Upper lobe of left lung (tissue), 6 donors: ENCODE data around the gene EIPR1. TPM values are rescaled to one million over a fixed set of nuclear protein-coding genes. Genes with fewer than 3 reads are reported as not detected.

ENCODE experiments used
- ATAC-seq, 2 donors: fragments of 200-7000 bp; cut with Tn5 transposase; one replicate each; pipeline ENCODE4 v1.9.1; 2022; ENCODE audit warnings: mild to moderate bottlenecking in 2 of 2, moderate library complexity in 2 of 2; ENCODE audit not compliant: low FRiP score in 2 of 2
- DNase-seq, 2 donors: peaks; one replicate each; pipeline ENCODE4 v3.0.0-alpha.2; 2019 to 2020
- H3K27ac ChIP-seq, 4 donors: fragments of 200-600 bp; sonication (generic); one replicate each; pipeline ENCODE4 v1.5.1; 2016 to 2019
- H3K27me3 ChIP-seq, 4 donors: fragments of 200-600 bp; sonication (generic); one replicate each; pipeline ENCODE4 v1.5.1; 2017 to 2019
- H3K36me3 ChIP-seq, 4 donors: fragments of 200-600 bp; sonication (generic); one replicate each; pipeline ENCODE4 v1.5.1; 2016 to 2019
- H3K4me1 ChIP-seq, 4 donors: fragments of 200-600 bp; sonication (generic); one replicate each; pipeline ENCODE4 v1.5.1; 2018 to 2019
- H3K4me3 ChIP-seq, 4 donors: fragments of 200-600 bp; sonication (generic); one replicate each; pipeline ENCODE4 v1.5.1; 2017 to 2019; ENCODE audit warnings: mild to moderate bottlenecking in 2 of 4, moderate library complexity in 1 of 4
- H3K9me3 ChIP-seq, 4 donors: fragments of 200-600 bp; sonication (generic); one replicate each; pipeline ENCODE4 v1.5.1; 2018 to 2019
- CTCF ChIP-seq, 6 experiments: fragments of 450-650 bp in 4 of 6; fragments of 200-600 bp in 2 of 6; sonication (generic) in 2 of 6; IDR thresholded peaks; one replicate each; pipeline ENCODE4 v1.5.1; 2016 to 2019; ENCODE audit warnings: antibody characterized with exemption in 6 of 6
- EP300 ChIP-seq, 4 donors: sonication (generic); formaldehyde crosslinking; IDR thresholded peaks; one replicate each; pipeline ENCODE4 v1.5.1; 2017; ENCODE audit warnings: antibody characterized with exemption in 4 of 4, control low read depth in 2 of 4
- POLR2A ChIP-seq, 4 donors: fragments of 450-650 bp; IDR thresholded peaks; one replicate each; pipeline ENCODE4 v1.5.1; 2016 to 2017; ENCODE audit warnings: antibody characterized with exemption in 4 of 4, mild to moderate bottlenecking in 2 of 4
- POLR2AphosphoS5 ChIP-seq, 2 donors: sonication (generic); formaldehyde crosslinking; IDR thresholded peaks; one replicate each; pipeline ENCODE4 v1.5.1; 2017; ENCODE audit warnings: antibody characterized with exemption in 2 of 2
- WGBS, 2 donors: methylation state at CpG; one replicate each; pipeline ENCODE4 v1.1.5; 2017 to 2018; 5-methylcytosine and 5-hydroxymethylcytosine counted together
- total RNA-seq, 6 donors: library from RNA; depleted of rRNA in 4 of 6; stranded (reverse); fragments of >200 nt in 4 of 6; gene quantifications; one replicate each; pipeline versions ENCODE4 v1.1.0 to v1.2.1, GENCODE V29; 2016 to 2021
- donor health status: DM: no; HTN: no; CAD: no; lungs with moderate emphysema.
- donor health status: DM: no; HTN: yes; CAD: no; lungs with severe emphysema.

EIPR1 gene
- total RNA-seq, 6 donors from 2014 or later, result 17.6 to 39.8 (median 23.6) TPM

- WGBS, 2 donors, result 92 to 96% methylated on average over 18 to 27 of the region's 27 CpGs
- H3K36me3 ChIP-seq, result peaks cover 0 to 6% (median 1%) of the 10 kb centered on the region in 4 donors
- no peaks in the 10 kb centered on the region for H3K4me1 ChIP-seq
- DNase-seq, result no peak
- H3K9me3 ChIP-seq, result no peaks in the 10 kb centered on the region
- H3K4me3 ChIP-seq, result no peak overlapping the region
- no peaks in the 10 kb centered on the region for H3K27me3 ChIP-seq
- TF ChIP-seq POLR2AphosphoS5 (IDR thresholded peaks at IDR 0.05) (no peak), CTCF (IDR thresholded peaks at IDR 0.05) (no peak), EP300 (IDR thresholded peaks at IDR 0.05) (no peak), POLR2A (IDR thresholded peaks at IDR 0.05) (no peak)
- no peak for ATAC-seq
- H3K27ac ChIP-seq, result no peak overlapping the region
Observed at GRCh38 chr2:3317871-3318590, 59.6 kb downstream of the EIPR1 start.

- no peak overlapping the region for H3K4me3 ChIP-seq
- H3K27me3 ChIP-seq, result no peaks in the 10 kb centered on the region
- no peak overlapping the region for H3K27ac ChIP-seq
- no peak for DNase-seq
- H3K4me1 ChIP-seq, result no peaks in the 10 kb centered on the region
- TF ChIP-seq EP300 (IDR thresholded peaks at IDR 0.05) (no peak), POLR2A (IDR thresholded peaks at IDR 0.05) (no peak), CTCF (IDR thresholded peaks at IDR 0.05) (no peak), POLR2AphosphoS5 (IDR thresholded peaks at IDR 0.05) (no peak)
- WGBS, 2 donors, result 89 to 98% methylated on average over 13 to 21 of the region's 21 CpGs
- H3K9me3 ChIP-seq, result no peaks in the 10 kb centered on the region
- H3K36me3 ChIP-seq, result peaks cover 0 to 6% (median 1%) of the 10 kb centered on the region in 4 donors
- no peak for ATAC-seq
Observed at GRCh38 chr2:3317277-3317685, 60.3 kb downstream of the EIPR1 start.

- WGBS, 2 donors, result 80 to 87% methylated on average over 5 to 11 of the region's 11 CpGs
- Histone ChIP-seq H3K36me3 (peaks cover 0 to 6% (median 1%) of the 10 kb centered on the region in 4 donors), H3K27me3 (no peaks in the 10 kb centered on the region), H3K4me1 (no peaks in the 10 kb centered on the region), H3K9me3 (no peaks in the 10 kb centered on the region), H3K4me3 (no peak overlapping the region), H3K27ac (no peak overlapping the region)
- TF ChIP-seq POLR2AphosphoS5 (IDR thresholded peaks at IDR 0.05) (no peak), CTCF (IDR thresholded peaks at IDR 0.05) (no peak), EP300 (IDR thresholded peaks at IDR 0.05) (no peak), POLR2A (IDR thresholded peaks at IDR 0.05) (no peak)
- DNase-seq (no peak), ATAC-seq (no peak)
Observed at GRCh38 chr2:3316456-3317276, 61.0 kb downstream of the EIPR1 start.

- Histone ChIP-seq H3K9me3 (no peaks in the 10 kb centered on the region), H3K4me1 (no peaks in the 10 kb centered on the region), H3K36me3 (peaks cover 0 to 6% (median 1%) of the 10 kb centered on the region in 4 donors), H3K27ac (no peak overlapping the region), H3K27me3 (no peaks in the 10 kb centered on the region), H3K4me3 (no peak overlapping the region)
- TF ChIP-seq CTCF (IDR thresholded peaks at IDR 0.05), result no peak
- no peak for TF ChIP-seq EP300 (IDR thresholded peaks at IDR 0.05)
- TF ChIP-seq POLR2AphosphoS5 (IDR thresholded peaks at IDR 0.05), result no peak
- no peak for TF ChIP-seq POLR2A (IDR thresholded peaks at IDR 0.05)
- DNase-seq, result no peak
- 93 to 97% methylated on average over 9 of the region's 9 CpGs for WGBS, 2 donors
- no peak for ATAC-seq
Observed at GRCh38 chr2:3314626-3315025, 63.0 kb downstream of the EIPR1 start.
